Mucosa of stomach (tissue), 1 donor: ENCODE measurements around the gene DEFB132.

Source experiments
- H3K27me3 ChIP-seq: one replicate; pipeline ENCODE4 v1.7.0; 2013; ENCODE audit warnings: mild to moderate bottlenecking, low read length; ENCODE audit not compliant: control insufficient read depth, insufficient read depth
- H3K36me3 ChIP-seq: one replicate; pipeline ENCODE4 v1.7.0; 2013; ENCODE audit warnings: low read length; ENCODE audit not compliant: control insufficient read depth, insufficient read depth
- H3K4me1 ChIP-seq: one replicate; pipeline ENCODE4 v1.7.0; 2013; ENCODE audit warnings: mild to moderate bottlenecking, low read length; ENCODE audit not compliant: control insufficient read depth, insufficient read depth
- H3K4me3 ChIP-seq: one replicate; pipeline ENCODE4 v1.7.0; 2013; ENCODE audit warnings: low read length
- H3K9ac ChIP-seq: one replicate; pipeline ENCODE4 v1.7.0; 2013; ENCODE audit warnings: mild to moderate bottlenecking, low read length, moderate library complexity
- H3K9me3 ChIP-seq: one replicate; pipeline ENCODE4 v1.7.0; 2013; ENCODE audit warnings: mild to moderate bottlenecking, low read length, moderate library complexity; ENCODE audit not compliant: control insufficient read depth
- donor health status: Pancreatic carcinoma.

The DEFB132 gene

GRCh38 chr20:305745-306144, 48.2 kb downstream of the DEFB132 start:
- Histone ChIP-seq H3K4me3 (no peak overlapping the region), H3K4me1 (peaks cover 7% of the 10 kb centered on the region), H3K9ac (no peak overlapping the region), H3K36me3 (no peaks in the 10 kb centered on the region), H3K9me3 (no peaks in the 10 kb centered on the region), H3K27me3 (no peaks in the 10 kb centered on the region)

GRCh38 chr20:308427-309038, 51.0 kb downstream of the DEFB132 start:
- Histone ChIP-seq H3K4me1 (no peaks in the 10 kb centered on the region), H3K9me3 (no peaks in the 10 kb centered on the region), H3K9ac (no peak overlapping the region), H3K36me3 (no peaks in the 10 kb centered on the region), H3K4me3 (no peak overlapping the region), H3K27me3 (no peaks in the 10 kb centered on the region)

- no peak overlapping the region for H3K4me3 ChIP-seq
- no peaks in the 10 kb centered on the region for H3K4me1 ChIP-seq
- no peaks in the 10 kb centered on the region for H3K9me3 ChIP-seq
- H3K9ac ChIP-seq, result peak overlapping the region; percentile 57
- H3K36me3 ChIP-seq, result no peaks in the 10 kb centered on the region
- H3K27me3 ChIP-seq, result no peaks in the 10 kb centered on the region
These were observed 51.8 kb downstream of the DEFB132 start for GRCh38 chr20:309306-309840.

DNA sequence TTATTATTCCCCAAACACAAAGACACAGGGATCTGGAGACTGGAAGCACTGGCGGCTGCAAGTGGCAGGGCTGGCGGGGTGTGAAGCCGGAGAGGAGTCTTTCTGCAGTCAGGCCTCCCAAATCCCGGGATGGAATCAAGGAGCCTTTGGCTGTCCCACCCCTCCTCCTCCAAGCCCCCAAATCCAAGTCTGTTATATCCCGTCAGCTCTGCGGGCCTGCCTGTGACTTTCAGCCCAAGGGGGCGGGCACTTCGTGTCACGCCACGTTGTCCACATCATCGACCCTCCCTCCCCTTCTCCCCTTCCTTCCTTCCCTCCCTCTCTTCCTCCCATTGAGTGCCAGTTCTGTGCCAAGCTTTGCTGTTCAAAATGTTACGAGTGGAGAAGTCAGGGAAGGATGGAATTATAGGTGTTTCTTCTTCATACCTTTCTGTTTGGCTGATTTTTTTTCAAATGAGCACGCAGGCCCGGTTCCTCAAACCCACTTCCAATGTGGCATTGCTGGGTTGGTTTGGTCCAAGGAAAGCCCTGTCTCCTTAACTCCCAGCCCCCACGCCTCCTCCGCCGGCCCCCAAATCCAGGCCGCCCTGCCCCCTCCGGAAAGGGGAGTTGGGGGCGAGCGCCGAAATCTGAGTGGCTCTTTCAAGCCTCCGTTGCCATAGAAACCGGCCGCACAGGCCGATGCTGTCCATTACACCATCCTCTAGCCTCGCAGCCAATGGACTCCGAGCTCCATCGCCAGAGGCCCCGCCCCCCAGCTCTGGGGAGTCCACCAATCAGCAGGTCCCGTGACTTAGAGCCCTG, 52.5 kb downstream of the DEFB132 start:
- H3K36me3 ChIP-seq, result no peaks in the 10 kb centered on the region
- H3K27me3 ChIP-seq, result no peaks in the 10 kb centered on the region
- peak overlapping the region; percentile 57 for H3K9ac ChIP-seq
- H3K9me3 ChIP-seq, result no peaks in the 10 kb centered on the region
- no peaks in the 10 kb centered on the region for H3K4me1 ChIP-seq
- H3K4me3 ChIP-seq, result no peak overlapping the region

GRCh38 chr20:310645-311044, 53.1 kb downstream of the DEFB132 start:
- Histone ChIP-seq H3K9ac (no peak overlapping the region), H3K4me1 (no peaks in the 10 kb centered on the region), H3K4me3 (no peak overlapping the region), H3K27me3 (no peaks in the 10 kb centered on the region), H3K9me3 (no peaks in the 10 kb centered on the region), H3K36me3 (no peaks in the 10 kb centered on the region)
